HCT116 (cell line): ENCODE measurements around the gene LIMD2. TPM values are rescaled to one million over a fixed set of nuclear protein-coding genes. Genes with fewer than 3 reads are reported as not detected.

Experiments used
- ATAC-seq: fragments of 200-7000 bp; cut with Tn5 transposase; 2 replicates; pipeline ENCODE4 v1.9.1; 2020; ENCODE audit warnings: mild to moderate bottlenecking, moderate library complexity
- BruUV-seq: library from RNA; stranded (reverse); fragments of 400-500 nt; replicated peaks from 2 replicates; lab custom pipeline; 2021; lab: Mats Ljungman, UMichigan
- CTCF ChIA-PET: fragments of 300-600 bp; sonication (Branson Sonifier 250); formaldehyde crosslinking; loops from one replicate; lab custom pipeline; 2021; ENCODE audit warnings: antibody characterized with exemption; lab: Charles Lee
- POLR2A ChIA-PET: fragments of 300-600, 350-600 bp; sonication (Branson Sonifier 250); formaldehyde crosslinking; loops from one replicate; lab custom pipeline; 2021; ENCODE audit warnings: antibody characterized with exemption; lab: Charles Lee
- RAD21 ChIA-PET, 2 experiments: fragments of 300-600 bp; sonication (Branson Sonifier 250); formaldehyde crosslinking; loops; one replicate each; lab custom pipeline; 2023; ENCODE audit warnings: low total read pairs in 2 of 2; ENCODE audit not compliant: uncharacterized antibody in 2 of 2, unreplicated experiment in 2 of 2, low non-redundant PET in 1 of 2; lab: Charles Lee
- DNase-seq: peaks from one replicate; pipeline ENCODE4 v3.0.0-alpha.2; 2010; ENCODE audit warnings: low read depth, low spot score
- H2AFZ ChIP-seq: fragments of 200-600 bp; shearing (Covaris generic), sonication (generic); 2 replicates; pipeline ENCODE4 v1.6.1; 2017; ENCODE audit warnings: low read depth, mixed run types, mixed read lengths, antibody characterized with exemption, low read length; ENCODE audit not compliant: poor library complexity, severe bottlenecking
- H3K27ac ChIP-seq: 2 replicates; pipeline ENCODE4 v1.5.1; 2012; ENCODE audit warnings: low read depth, low read length
- H3K27me3 ChIP-seq: fragments of 200-600 bp; sonication (generic); 2 replicates; pipeline ENCODE4 v1.6.1; 2016; ENCODE audit warnings: mixed run types, low read length, mixed read lengths; ENCODE audit not compliant: insufficient read depth
- H3K36me3 ChIP-seq, 2 experiments: fragments of 200-500 bp in 1 of 2; fragments of 200-600 bp in 1 of 2; sonication (Bioruptor generic) in 1 of 2; sonication (generic) in 1 of 2; 2 replicates each; pipeline versions ENCODE4 v1.5.1 to v1.6.1; 2014 to 2016; ENCODE audit warnings: low read length in 2 of 2, inconsistent platforms in 1 of 2, mixed read lengths in 1 of 2, mixed run types in 1 of 2; ENCODE audit not compliant: insufficient read depth in 2 of 2, control insufficient read depth in 1 of 2
- H3K4me1 ChIP-seq, 2 experiments: fragments of 200-600 bp in 1 of 2; sonication (generic) in 1 of 2; 2 replicates each; pipeline versions ENCODE4 v1.5.1 to v1.6.1; 2012 to 2017; ENCODE audit warnings: low read length in 2 of 2, inconsistent platforms in 1 of 2, mild to moderate bottlenecking in 1 of 2, mixed read lengths in 1 of 2, mixed run types in 1 of 2, moderate library complexity in 1 of 2; ENCODE audit not compliant: insufficient read depth in 2 of 2, control insufficient read depth in 1 of 2
- H3K4me2 ChIP-seq: fragments of 200-600 bp; sonication (generic); 2 replicates; pipeline ENCODE4 v1.6.1; 2017; ENCODE audit warnings: mixed run types, low read length, mixed read lengths
- H3K4me3 ChIP-seq, 2 experiments: fragments of 200-600 bp in 1 of 2; sonication (generic) in 1 of 2; replicated peaks in 1 of 2; 2 replicates each; pipeline ENCODE4 v1.5.1; 2011 to 2016; ENCODE audit warnings: low read length in 2 of 2, control low read depth in 1 of 2, low read depth in 1 of 2, mild to moderate bottlenecking in 1 of 2, mixed read lengths in 1 of 2, mixed run types in 1 of 2
- H3K79me2 ChIP-seq: fragments of 200-600 bp; sonication (generic); 2 replicates; pipeline ENCODE4 v1.6.1; 2017; ENCODE audit warnings: mild to moderate bottlenecking, mixed run types, low read length, moderate library complexity, mixed read lengths; ENCODE audit not compliant: insufficient read depth
- H3K9ac ChIP-seq: fragments of 200-600 bp; sonication (generic); 2 replicates; pipeline ENCODE4 v1.6.1; 2016; ENCODE audit warnings: low read length, mixed read lengths
- H3K9me2 ChIP-seq: fragments of 200-600 bp; sonication (generic), shearing (Covaris generic); 2 replicates; pipeline ENCODE4 v1.6.1; 2017; ENCODE audit warnings: mixed run types, mild to moderate bottlenecking, moderate library complexity; ENCODE audit not compliant: insufficient read depth
- H3K9me3 ChIP-seq, 2 experiments: fragments of 200-500 bp in 1 of 2; fragments of 200-600 bp in 1 of 2; sonication (Bioruptor generic) in 1 of 2; sonication (generic) in 1 of 2; 2 replicates each; pipeline ENCODE4 v1.6.1; 2014 to 2017; ENCODE audit warnings: low read length in 2 of 2, mixed read lengths in 2 of 2, inconsistent platforms in 1 of 2, low read depth in 1 of 2, mild to moderate bottlenecking in 1 of 2, mixed run types in 1 of 2, moderate library complexity in 1 of 2; ENCODE audit not compliant: control insufficient read depth in 1 of 2, insufficient read depth in 1 of 2
- H4K20me1 ChIP-seq: fragments of 200-600 bp; sonication (generic), shearing (Covaris generic); 2 replicates; pipeline ENCODE4 v1.6.1; 2017; ENCODE audit warnings: mixed run types, mild to moderate bottlenecking, moderate library complexity; ENCODE audit not compliant: insufficient read depth
- CEBPB ChIP-seq: IDR thresholded peaks from 2 replicates; pipeline ENCODE4 v1.6.1; 2012; ENCODE audit warnings: low read depth
- EGR1 ChIP-seq: IDR thresholded peaks from 2 replicates; pipeline ENCODE4 v1.6.1; 2012; ENCODE audit warnings: low read depth
- EZH2 ChIP-seq: fragments of 200-600 bp; sonication (generic); IDR thresholded peaks from 2 replicates; pipeline ENCODE4 v1.6.1; 2017; ENCODE audit warnings: antibody characterized with exemption, mixed run types
- EZH2phosphoT487 ChIP-seq: fragments of 200-600 bp; IDR thresholded peaks from 2 replicates; pipeline ENCODE4 v1.6.1; 2018; ENCODE audit warnings: antibody characterized with exemption, borderline replicate concordance
- FOSL1 ChIP-seq: IDR thresholded peaks from 2 replicates; pipeline ENCODE4 v1.6.1; 2012; ENCODE audit warnings: low read depth
- POLR2A ChIP-seq: IDR thresholded peaks from 2 replicates; pipeline ENCODE4 v1.7.0; 2011; ENCODE audit warnings: borderline replicate concordance; ENCODE audit not compliant: insufficient read depth, insufficient read length; ENCODE audit errors: extremely low read depth
- POLR2AphosphoS5 ChIP-seq: IDR thresholded peaks from 2 replicates; pipeline ENCODE4 v1.6.1; 2011; ENCODE audit warnings: mild to moderate bottlenecking, low read depth, low read length, moderate library complexity
- RAD21 ChIP-seq: IDR thresholded peaks from 2 replicates; pipeline ENCODE4 v1.6.1; 2012; ENCODE audit warnings: low read depth, mild to moderate bottlenecking
- SP1 ChIP-seq: IDR thresholded peaks from 2 replicates; pipeline ENCODE4 v1.6.1; 2012; ENCODE audit warnings: low read depth
- SRF ChIP-seq: IDR thresholded peaks from 2 replicates; pipeline ENCODE4 v1.6.1; 2012; ENCODE audit warnings: low read depth
- TCF7L2 ChIP-seq: IDR thresholded peaks from 2 replicates; pipeline ENCODE4 v1.7.0; 2011; ENCODE audit warnings: borderline replicate concordance, inconsistent platforms; ENCODE audit not compliant: insufficient read depth, insufficient read length; ENCODE audit errors: extremely low read depth
- ZFX ChIP-seq: fragments of 450-650 bp; IDR thresholded peaks from 2 replicates; pipeline ENCODE4 v1.6.1; 2017
- ZNF274 ChIP-seq: fragments of 200-500 bp; sonication (Bioruptor generic); IDR thresholded peaks from 2 replicates; pipeline ENCODE4 v1.6.1; 2014; ENCODE audit warnings: mild to moderate bottlenecking, low read depth, low read length, inconsistent platforms
- intact Hi-C: fragments of 100-400 bp; cut with micrococcal nuclease; formaldehyde crosslinking; loops from 2 replicates; pipeline ENCODE4 v1.10.0; 2022
- total RNA-seq: library from RNA; stranded (reverse); gene quantifications from one replicate; pipeline ENCODE4 v1.2.1, GENCODE V29; 2021; ENCODE audit not compliant: unreplicated experiment
- TF ChIP-seq, protein P1 (sequence below): IDR thresholded peaks from 2 replicates; pipeline ENCODE4 v1.6.1; 2012
- TF ChIP-seq, protein P2 (sequence below), 3 experiments: fragments of 200-600 bp in 1 of 3; sonication (generic) in 1 of 3; IDR thresholded peaks in 2 of 3; conservative IDR thresholded peaks in 1 of 3; 2 replicates each; pipeline ENCODE4 v1.5.1; 2012 to 2017; ENCODE audit warnings: low read depth in 2 of 3, low read length in 2 of 3, antibody characterized with exemption in 1 of 3, borderline replicate concordance in 1 of 3, control low read depth in 1 of 3, mild to moderate bottlenecking in 1 of 3, mixed read lengths in 1 of 3, mixed run types in 1 of 3, moderate library complexity in 1 of 3; ENCODE audit not compliant: insufficient read depth in 1 of 3
- TF ChIP-seq, protein P3 (sequence below): IDR thresholded peaks from 2 replicates; pipeline ENCODE4 v1.6.1; 2012
- TF ChIP-seq, protein P4 (sequence below): IDR thresholded peaks from 2 replicates; pipeline ENCODE4 v1.6.1; 2012; ENCODE audit warnings: low read depth

The LIMD2 gene
- total RNA-seq, 1 experiment from 2014 or later = 8.4 TPM

DNA sequence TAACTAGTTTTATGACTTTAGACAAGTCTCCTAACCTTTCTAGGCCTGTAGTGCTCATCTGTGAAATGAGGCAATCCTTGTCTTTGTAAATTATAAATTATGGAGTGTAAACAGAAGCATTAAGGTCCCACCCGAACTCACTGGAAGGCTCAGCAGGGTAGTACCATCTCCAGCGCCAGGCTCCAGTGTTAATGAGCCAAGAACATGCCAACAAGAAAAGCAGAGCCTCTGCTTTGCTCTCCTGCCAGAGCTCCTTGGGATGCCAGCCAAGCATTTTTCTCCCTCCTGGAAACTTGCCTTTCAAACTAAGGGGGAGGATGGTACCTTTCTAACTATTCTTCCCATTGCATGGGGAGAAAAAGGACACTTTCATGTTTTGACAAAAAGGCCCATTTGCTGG lies 14.9 kb downstream of the LIMD2 start:
- CTCF ChIA-PET = no interaction called here
- H3K79me2 ChIP-seq = no peaks in the 10 kb centered on the region
- no peaks in the 10 kb centered on the region for H4K20me1 ChIP-seq
- RAD21 ChIA-PET = no interaction called here
- no TSS peak for BruUV-seq
- intact Hi-C loops = no loop called here
- no peak overlapping the region for H3K4me3 ChIP-seq
- H3K27ac ChIP-seq = no peak overlapping the region
- no peaks in the 10 kb centered on the region for H3K4me1 ChIP-seq
- H3K27me3 ChIP-seq = no peaks in the 10 kb centered on the region
- no peak overlapping the region for H3K9ac ChIP-seq
- no peak overlapping the region for H2AFZ ChIP-seq
- no peaks in the 10 kb centered on the region for H3K9me3 ChIP-seq
- H3K4me2 ChIP-seq = no peak overlapping the region
- POLR2A ChIA-PET = no interaction called here
- ATAC-seq (no peak), DNase-seq (no peak)
- no peaks in the 10 kb centered on the region for H3K36me3 ChIP-seq
- TF ChIP-seq EZH2 (no peak), CEBPB (no peak), FOSL1 (no peak), POLR2A (no peak), ZNF274 (no peak), SRF (no peak), TCF7L2 (no peak), ZFX (no peak), SP1 (no peak), EZH2phosphoT487 (no peak), RAD21 (no peak), EGR1 (no peak), POLR2AphosphoS5 (no peak)
- TF ChIP-seq, protein P1, sequence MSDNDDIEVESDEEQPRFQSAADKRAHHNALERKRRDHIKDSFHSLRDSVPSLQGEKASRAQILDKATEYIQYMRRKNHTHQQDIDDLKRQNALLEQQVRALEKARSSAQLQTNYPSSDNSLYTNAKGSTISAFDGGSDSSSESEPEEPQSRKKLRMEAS = no peak
- TF ChIP-seq, protein P2, sequence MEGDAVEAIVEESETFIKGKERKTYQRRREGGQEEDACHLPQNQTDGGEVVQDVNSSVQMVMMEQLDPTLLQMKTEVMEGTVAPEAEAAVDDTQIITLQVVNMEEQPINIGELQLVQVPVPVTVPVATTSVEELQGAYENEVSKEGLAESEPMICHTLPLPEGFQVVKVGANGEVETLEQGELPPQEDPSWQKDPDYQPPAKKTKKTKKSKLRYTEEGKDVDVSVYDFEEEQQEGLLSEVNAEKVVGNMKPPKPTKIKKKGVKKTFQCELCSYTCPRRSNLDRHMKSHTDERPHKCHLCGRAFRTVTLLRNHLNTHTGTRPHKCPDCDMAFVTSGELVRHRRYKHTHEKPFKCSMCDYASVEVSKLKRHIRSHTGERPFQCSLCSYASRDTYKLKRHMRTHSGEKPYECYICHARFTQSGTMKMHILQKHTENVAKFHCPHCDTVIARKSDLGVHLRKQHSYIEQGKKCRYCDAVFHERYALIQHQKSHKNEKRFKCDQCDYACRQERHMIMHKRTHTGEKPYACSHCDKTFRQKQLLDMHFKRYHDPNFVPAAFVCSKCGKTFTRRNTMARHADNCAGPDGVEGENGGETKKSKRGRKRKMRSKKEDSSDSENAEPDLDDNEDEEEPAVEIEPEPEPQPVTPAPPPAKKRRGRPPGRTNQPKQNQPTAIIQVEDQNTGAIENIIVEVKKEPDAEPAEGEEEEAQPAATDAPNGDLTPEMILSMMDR (IDR thresholded peaks at IDR 0.05 in 2 of 3, conservative IDR thresholded peaks at IDR 0.05 in 1 of 3; ENCODE audit: borderline replicate concordance in 1 of 3, insufficient read depth in 1 of 3, low read depth in 2 of 3, low read length in 2 of 3) = no peak
- TF ChIP-seq, protein P3, sequence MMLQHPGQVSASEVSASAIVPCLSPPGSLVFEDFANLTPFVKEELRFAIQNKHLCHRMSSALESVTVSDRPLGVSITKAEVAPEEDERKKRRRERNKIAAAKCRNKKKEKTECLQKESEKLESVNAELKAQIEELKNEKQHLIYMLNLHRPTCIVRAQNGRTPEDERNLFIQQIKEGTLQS = no peak
- TF ChIP-seq, protein P4, sequence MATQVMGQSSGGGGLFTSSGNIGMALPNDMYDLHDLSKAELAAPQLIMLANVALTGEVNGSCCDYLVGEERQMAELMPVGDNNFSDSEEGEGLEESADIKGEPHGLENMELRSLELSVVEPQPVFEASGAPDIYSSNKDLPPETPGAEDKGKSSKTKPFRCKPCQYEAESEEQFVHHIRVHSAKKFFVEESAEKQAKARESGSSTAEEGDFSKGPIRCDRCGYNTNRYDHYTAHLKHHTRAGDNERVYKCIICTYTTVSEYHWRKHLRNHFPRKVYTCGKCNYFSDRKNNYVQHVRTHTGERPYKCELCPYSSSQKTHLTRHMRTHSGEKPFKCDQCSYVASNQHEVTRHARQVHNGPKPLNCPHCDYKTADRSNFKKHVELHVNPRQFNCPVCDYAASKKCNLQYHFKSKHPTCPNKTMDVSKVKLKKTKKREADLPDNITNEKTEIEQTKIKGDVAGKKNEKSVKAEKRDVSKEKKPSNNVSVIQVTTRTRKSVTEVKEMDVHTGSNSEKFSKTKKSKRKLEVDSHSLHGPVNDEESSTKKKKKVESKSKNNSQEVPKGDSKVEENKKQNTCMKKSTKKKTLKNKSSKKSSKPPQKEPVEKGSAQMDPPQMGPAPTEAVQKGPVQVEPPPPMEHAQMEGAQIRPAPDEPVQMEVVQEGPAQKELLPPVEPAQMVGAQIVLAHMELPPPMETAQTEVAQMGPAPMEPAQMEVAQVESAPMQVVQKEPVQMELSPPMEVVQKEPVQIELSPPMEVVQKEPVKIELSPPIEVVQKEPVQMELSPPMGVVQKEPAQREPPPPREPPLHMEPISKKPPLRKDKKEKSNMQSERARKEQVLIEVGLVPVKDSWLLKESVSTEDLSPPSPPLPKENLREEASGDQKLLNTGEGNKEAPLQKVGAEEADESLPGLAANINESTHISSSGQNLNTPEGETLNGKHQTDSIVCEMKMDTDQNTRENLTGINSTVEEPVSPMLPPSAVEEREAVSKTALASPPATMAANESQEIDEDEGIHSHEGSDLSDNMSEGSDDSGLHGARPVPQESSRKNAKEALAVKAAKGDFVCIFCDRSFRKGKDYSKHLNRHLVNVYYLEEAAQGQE = no peak
- H3K9me2 ChIP-seq = no peaks in the 10 kb centered on the region
